COLO668 (cell line): ENCODE data around the gene TBC1D9B.
"Not testable (repeated sequence)": the region's sequence is repeated elsewhere in the genome, so short reads cannot be mapped to it uniquely, and the experiment has no call there.

Experiments
- DNase-seq: peaks from one replicate; lab custom pipeline; 2025; ENCODE audit not compliant: unreplicated experiment; lab: John Stamatoyannopoulos, UW

Gene TBC1D9B

DNA sequence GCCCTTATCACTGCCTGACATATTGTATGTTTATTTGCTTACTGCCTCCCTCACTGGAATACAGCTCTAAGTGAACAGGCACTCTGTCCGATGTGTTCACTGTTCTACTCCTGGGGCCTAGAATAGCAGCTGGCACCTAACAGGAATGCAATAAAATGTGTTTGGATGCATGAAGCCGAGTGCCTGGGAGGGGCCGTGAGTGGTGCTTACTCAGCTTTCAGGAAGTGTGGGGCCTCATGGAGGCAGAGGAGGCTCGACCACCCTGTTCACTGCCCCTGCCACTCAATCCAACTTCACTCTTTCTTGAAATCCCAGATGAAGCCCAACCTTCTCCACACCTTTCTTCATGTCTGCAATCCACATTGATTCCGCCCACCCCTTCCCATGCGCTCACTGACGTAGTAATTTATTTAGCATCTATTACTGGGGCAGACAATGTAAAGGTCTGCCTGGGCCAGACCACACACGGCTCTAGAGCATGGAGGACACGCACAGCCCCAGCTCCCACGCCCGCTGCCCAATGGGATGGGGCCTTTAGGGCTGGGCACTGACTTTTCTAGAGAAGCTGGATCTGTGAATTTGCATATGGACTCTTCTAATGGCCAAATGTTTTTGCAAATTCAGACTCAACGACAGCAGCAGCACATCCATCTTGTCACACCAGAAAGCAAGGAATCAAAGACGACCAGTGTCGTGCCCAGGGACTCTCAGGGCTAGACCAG, 21.3 kb downstream of the TBC1D9B start:
- DNase-seq = no peak

DNA sequence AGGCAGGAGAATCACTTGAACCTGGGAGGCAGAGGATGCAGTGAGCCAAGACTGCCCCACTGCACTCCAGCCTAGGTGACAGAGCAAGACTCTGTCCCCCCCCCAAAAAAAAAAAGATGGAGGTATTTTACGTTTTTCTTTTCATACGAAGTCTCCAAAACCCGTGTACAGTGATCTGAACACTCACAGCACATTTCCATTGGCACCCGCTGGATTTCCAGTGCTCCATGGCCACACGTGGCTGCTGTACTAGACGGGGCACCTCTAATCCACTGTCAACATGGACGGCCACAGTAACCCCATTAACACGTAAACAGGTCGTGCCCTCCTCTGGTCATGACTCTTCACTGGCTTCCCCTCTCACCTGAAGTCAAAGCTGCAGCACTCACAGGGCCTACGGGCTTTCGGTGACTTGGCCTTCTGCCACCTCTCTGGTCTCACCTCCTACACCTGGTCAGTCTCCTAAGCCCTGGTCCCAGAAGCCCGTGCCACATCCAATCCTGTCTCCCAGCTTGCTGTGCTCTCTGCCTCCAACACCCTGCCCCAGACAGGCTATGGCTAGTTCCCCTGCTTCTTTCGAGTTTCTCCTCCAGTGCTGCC, 22.1 kb downstream of the TBC1D9B start:
- no peak for DNase-seq

DNA sequence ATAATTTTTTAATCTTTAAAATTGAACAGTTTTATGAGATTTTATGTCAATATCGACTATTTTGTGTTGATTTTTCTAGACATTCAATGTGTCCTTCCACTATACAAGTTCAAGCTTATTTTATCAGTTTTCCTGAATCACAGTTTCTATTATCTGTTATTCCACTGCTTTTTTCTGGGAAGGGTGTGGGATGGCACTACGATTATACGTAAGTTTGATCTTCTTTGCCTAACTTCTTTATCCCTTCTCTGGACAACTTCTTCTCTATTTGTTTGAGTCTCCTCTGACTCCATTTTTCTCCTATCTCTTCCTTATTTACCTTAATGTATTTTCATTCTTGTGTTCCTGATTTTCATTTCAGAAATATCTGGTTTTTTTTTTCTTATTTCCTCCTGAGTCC, 24.5 kb downstream of the TBC1D9B start:
- no peak for DNase-seq

DNA sequence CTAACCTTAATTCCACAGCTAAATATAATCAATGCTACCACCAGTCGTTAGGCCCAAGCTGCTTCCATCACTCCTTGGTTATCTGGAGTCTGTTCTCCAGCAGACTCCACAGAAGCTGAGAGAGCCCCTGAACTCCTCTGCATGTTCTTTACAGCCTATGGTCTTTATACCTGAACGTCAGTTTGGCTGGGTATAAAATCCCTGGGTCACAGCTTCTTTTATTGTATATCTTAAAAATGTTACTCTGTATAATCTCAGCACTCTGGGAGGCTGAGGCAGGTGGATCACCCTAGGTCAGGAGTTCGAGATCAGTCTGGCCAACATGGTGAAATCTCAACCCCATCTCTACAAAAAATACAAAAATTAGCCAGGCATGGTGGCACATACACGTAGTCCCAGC, 25.4 kb downstream of the TBC1D9B start:
- DNase-seq = no peak

DNA sequence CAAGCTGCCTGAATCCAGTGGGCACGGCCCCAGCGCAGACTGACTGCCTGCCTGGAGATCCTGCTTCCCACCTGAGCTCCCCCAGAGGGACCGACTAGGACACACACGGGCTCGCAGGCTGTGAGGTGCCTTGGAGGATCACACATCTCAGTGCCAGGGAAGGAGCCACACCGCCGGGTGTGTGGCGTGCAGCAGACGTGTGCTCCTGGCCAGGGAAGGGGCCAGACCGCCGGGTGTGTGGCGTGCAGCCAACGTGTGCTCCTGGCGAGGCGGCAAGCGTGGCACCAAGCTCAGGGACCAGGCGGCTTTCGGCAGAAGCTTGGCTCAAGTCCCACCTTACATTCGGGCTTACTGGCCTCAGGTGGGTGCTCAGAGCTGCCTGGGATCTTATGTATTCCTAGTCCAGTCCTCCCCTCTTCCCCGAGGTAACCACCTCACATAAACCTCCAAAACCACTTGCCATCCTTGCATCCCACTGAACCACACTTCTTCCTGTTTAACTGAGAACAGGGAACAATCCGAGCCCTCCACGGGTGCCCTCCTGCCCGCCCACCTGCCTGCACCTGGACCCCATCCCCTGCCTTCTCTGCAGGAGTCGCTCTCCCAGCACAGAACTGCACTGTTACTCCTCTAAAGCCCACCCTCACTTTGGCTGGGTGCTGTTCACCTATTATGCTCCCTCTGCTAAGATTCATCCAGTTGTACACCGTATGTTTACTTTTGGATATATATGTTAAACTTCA, 26.7 kb downstream of the TBC1D9B start:
- DNase-seq = no peak

DNA sequence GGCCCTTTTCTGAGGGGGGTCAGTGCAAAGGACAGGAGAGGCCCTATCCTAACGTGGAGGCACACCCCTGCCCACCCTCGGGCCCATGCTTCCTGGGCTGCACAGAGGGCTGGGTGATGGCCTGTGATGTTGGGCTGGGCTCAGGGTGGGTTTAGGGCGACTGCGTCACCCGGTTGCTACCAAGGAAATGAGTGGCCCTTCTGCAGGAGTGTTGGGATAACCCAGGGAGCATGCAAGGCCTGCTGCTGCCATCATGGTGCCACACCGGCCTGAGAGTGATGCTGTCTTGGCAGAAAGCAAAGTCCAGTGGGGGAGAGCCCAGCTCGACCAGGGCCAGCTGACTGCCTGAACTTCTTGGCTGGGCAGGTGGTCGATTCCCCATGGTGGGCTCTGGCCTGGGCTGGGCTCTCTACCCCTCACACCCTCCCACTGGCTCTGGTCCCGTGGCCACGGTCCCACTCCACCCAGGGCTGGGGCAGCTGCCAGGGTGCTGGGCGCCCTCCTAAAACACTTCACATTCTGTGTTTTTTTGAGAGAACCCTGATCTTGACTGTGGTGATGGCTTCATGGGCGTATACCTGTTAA, 27.5 kb downstream of the TBC1D9B start:
- DNase-seq = no peak

DNA sequence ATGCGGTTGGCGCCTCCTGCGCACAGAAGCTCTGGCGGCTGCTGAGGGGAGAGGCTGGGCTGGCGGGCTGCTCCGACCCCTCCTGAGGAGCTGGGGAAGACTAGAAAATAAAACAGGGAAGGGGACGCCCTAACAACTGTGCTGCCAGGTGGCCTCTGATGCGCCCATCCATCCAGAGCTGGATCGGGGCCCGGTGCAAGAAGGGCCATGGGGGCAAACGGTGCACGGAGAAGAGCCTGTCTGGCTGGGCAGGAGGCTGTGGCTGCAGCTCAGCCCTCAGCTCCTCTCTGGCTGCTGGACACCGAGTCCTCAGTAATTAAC, 28.0 kb downstream of the TBC1D9B start:
- no peak for DNase-seq

DNA sequence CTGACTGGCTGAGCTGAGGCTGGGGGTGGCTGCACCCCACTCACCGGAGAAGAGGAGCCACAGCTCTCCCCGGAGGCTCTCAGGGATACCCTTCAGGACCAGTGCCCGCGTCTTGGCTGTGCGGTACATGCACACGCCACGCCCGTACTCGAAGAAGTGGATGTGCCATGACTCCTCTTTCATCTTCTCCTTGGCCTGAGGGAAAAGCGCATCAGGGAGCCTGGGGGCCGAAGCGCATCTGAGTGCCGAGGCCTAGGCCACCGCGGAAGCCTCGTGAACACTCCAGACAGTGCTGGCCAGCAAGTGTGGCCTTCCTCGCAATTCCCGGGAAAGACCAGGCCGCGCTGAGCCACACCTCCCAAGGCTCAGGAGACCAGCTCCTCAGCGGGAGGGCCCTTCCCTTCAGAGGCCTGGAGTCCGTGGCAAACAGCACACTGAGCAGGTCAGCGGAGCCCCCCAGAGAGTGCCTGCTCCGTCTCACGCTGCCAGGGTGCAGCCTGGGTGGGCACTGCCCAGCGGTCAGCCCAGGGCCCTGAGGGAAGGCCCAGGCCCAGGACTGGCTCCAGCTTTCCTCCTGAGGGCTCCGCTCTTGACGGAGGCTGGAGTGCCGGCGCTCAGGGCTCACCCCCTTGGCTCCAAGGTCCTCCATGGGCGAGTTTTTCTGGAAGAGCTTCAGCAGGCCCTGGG, 28.6 kb downstream of the TBC1D9B start:
- no peak for DNase-seq

DNA sequence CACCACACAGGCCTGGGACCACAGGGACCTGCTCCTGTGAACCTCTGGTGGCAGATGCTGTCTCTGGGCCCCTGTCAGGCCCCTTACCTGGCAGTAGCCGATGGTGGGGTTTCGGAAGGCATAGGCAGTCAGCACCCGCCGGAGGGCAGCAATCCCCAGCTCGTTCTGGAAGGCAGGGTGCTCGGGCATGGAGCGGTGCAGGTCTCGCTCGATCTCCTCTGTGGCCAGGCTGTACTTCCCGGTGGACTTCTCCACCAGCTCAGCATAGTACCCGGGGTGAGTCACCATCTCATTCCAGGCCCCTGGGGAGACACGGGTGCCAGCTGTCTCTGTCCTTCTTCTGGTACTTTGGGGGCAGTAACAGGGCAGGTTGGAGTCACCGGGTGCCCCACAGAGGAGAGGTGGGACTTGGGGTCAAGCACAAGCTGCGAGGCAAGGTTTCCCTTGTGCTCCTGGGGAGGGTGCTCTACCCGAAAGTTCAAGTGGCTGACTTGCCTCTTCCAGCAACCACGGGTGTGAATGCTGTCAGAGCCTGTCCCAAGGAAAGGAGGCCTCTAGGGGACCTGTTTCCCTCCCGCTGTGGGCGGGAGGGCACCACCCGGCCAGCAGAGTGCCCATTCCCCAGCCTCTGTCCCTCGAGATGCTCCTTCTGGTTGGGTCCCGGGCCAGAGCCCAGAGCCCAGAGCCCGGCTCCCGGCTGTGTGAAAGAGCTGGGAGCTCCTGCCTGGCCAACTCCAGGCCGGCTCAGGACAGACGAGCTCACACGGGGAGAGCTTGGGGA, 29.3 kb downstream of the TBC1D9B start:
- no peak for DNase-seq

DNA sequence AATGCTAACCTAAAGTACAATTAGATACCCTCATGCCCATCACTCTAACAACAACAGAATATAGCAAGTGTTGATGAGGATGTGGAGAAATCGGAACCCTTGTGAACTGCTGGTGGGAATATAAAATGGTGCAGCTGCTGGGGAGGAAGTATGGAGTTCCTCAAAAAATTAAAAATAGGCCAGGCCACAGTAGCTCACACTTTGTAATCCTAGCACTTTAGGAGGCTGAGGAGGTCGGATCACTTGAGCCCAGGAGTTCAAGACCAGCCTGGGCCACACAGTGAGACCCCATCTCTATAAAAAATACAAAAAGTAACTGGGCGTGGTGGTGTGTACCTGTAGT, 31.1 kb downstream of the TBC1D9B start:
- DNase-seq = no peak

DNA sequence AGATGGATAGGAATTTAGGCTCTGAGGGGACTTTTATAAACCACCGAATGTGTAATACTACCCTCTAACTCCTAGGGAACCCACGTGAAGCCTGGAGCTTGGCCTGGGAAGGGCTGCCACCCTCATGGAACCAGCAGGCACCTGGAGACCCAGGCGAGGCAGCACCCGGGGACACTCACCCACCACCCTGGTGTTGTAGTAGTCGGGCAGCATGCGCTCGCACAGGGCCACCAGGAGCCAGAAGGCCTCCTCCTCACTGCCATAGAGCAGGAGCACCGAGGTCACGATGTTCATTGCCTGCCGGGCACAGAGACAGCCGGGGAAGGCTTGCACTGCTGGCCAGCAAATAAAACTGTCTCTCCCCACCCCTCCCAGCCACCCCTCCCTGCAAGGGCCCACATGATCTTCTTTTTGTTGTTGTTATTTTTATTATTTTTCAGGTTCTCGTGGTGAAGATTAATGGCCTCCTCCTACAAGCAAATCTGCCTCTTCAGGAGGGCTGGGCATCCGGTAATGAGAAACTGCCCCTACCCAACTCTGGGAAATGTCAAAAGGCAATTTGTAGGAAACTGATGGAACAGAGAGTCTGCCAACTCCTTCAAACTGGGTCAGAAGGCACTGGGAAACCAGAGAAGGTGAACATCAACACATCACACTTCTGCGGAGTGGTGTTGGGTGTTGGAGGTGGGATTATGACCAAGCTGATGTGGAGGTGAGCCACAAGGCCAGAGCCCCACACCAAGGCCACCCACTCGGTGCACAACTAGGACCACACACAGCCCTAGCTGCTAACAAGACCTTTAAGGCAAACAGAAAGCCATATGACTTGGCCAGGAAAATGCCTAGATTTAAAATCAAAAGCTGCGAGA, 31.7 kb downstream of the TBC1D9B start:
- DNase-seq = no peak

DNA sequence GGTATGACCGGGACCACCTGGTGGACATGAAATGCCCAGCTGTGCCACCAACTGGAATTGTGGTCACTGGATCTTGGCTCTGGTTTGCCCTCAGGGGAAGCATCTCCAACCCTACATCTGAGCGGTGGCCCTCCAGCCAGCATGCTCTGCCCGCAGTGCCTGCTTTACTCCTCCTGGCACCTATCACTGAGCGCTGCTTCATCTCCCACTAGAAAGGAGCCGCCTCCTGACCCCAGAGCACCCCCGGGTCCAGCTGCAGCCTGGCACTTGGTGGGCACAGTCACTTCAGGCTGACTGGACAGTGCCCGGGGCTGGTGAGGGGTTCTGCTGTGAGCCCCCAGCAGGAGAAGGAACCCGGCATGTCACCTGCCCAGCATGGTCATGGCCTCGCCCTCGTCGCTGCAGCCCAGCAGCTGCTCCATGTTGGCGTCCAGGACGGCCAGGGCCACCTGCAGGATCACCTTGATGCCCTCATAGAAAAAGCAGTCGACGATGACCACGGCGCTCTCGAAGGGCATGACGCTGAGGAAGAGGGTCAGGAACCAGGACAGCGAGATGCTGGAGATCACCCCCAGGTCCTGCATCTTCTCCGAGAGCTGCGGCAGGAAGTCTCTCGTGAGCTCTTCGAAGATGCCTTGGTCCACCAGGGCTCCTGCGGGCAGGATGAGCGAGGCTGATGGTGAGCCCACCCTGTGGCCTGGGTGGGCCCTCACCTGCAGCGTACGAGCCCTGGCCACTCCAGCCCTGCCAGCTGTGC, 33.0 kb downstream of the TBC1D9B start:
- DNase-seq = no peak

DNA sequence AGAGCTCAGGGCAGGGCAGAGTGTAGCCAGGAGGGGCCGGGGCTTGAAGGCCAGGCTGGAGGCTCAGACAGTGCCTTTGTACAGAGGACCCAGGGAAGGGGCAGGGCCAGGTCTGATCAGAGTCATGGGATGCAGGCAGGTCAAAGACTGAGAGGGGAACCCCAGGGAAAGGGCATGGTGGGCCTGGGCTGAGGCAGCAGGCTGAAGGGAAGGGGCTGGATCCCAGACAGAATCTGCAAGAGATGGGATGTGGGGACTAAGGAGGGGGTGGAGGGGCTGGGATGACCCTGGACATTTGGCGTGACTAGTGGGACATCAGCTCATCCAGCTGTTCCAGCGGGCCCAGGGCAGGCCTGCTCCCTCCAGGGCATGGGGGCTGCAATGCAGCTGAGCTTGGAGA, 33.6 kb downstream of the TBC1D9B start:
- DNase-seq = no peak

DNA sequence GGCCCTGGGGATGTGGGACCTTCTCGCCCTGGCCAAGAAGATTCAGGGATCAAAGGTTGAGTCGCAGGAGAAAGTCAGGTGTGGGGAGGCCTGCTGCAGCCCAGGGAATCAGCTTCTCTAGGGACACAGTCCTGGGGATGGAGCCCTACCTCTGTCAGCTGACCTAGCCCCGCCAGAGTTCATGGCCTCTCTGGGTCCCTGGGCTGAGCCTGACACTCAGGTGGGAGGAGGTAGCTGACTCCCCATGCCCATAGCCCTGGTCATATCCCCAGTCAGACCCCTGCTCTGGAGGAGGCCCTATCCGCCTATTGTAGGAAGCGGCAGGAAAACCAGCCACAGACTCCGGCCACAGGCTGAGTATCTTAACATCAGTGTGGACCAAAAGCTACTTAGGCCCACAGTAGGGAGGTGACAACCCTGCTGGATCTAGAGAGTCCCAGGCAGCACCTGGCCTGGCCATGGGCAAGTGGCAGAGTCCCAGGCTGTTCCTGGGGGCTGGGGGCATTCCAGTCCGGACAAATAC, 34.0 kb downstream of the TBC1D9B start:
- DNase-seq = no peak

DNA sequence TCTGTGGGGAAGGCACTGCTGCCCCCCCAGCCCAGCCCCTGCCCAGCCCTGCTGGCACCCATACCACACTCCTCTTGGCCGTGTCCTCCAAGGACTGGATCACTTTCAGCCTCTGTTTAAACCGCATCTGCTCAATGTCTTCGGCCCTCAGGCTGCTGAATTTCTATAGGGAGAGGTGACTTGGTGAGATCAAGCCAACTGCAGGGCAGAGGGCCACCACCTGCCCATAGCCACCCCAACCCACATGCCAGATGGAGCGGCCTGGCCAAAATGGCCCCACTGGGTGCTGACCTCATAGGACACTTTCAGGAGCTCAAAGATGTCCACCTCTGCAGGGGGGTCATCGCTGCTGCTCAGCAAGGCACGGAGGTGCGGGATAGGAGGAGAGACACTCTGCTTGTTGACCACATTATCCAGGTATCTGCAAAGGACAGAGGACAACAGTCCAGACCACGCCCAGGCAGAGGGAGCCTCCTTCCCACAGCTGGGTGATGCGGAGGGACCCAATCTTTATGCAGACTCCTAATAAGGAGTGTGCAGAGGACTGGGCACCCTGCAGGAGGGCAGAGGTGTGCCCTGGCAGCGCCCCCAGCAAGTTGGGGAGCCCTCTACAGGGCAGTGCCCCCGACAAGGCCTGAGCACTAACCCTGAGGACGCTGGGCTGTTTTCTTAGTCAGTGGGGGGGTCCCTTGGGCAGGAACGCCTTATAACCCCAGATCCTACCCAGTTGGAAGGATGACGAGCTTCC, 34.7 kb downstream of the TBC1D9B start:
- no peak for DNase-seq

DNA sequence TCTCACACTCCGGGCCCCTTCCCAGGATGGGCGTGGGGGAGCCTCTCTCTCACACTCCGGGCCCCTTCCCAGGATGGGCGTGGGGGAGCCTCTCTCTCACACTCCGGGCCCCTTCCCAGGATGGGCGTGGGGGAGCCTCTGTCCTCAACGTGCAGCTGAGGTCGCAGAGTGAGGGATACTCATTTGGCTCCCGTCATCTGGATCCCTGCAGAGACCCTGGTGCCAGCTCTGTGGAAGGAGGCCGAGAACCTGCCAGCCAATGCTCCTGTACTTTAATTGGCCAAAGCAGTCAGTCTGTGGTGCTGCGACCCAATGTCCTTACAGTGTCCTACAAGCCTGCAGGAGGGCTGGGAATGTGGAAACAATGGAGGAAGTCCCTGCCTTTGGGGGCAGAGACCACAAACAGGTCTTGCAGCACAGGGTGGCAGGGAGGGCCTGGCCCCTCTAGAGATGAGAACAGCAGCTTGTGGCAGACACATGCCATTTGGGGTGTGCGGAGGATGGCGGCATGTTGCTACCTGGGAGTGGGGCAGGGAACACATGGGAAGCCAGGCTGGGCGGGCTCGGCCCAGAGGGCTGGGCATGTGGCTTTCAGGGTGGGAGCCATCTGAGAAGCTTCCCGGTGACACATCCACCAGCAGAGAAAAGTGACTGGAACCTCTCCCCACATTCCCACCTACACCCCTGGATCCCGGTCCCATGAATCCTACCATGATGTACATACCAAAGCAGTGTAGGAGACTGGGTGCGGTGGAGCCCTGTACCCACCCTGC, 35.5 kb downstream of the TBC1D9B start:
- DNase-seq = no peak

DNA sequence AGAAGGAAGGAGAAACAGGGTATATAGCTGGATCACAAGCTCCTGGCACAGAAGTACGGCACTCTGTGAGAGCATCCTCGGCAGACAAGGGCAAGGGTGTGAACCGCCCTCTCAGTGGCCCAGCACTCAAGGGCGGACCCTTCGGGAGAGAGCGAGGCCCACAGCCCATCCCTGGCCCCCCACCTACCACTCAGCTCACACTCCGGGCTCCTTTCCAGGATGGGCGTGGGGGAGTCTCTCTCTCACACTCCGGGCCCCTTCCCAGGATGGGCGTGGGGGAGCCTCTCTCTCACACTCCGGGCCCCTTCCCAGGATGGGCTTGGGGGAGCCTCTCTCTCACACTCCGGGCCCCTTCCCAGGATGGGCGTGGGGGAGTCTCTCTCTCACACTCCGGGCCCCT, 36.2 kb downstream of the TBC1D9B start:
- not testable (repeated sequence) for DNase-seq

DNA sequence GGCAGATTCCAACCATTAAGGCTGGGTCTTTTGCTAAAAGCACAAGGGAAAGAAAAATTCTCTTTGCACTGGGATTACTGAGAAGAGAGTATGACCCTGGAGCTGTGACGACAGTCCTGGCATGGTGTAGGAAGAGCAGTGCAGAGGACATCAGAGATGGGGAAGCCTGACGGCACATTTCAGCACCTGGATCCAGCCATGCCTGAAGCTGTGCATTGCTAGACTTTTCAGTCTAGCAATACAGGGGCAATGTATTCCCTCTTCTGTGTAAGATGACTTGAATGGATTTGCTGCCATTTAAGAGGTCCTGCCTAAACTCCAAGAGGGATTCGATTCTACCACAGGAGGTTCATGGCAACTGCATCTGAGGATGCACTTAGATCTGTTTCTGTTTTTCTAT, 36.7 kb downstream of the TBC1D9B start:
- no peak for DNase-seq
